Fibroblast of pulmonary artery (primary cell): ENCODE measurements around the gene TRIM8.
A peak's percentile ranks its signal among the peaks of the same experiment; 100 is the strongest.

ENCODE experiments used
- DNase-seq: peaks from one replicate; pipeline ENCODE4 v3.0.0-alpha.2; 2010; ENCODE audit warnings: low read depth
- H3K4me3 ChIP-seq: replicated peaks from 2 replicates; pipeline ENCODE4 v1.5.1; 2011; ENCODE audit warnings: low read depth, mild to moderate bottlenecking, control low read depth, low read length, moderate library complexity
- CTCF ChIP-seq: IDR thresholded peaks from 2 replicates; pipeline ENCODE4 v1.5.1; 2011; ENCODE audit warnings: mild to moderate bottlenecking, control low read depth, low read length, inconsistent platforms; ENCODE audit errors: missing control alignments

Gene TRIM8

GRCh38 chr10:102642736-102643335, 1.4 kb upstream of the TRIM8 start:
- TF ChIP-seq CTCF = no peak
- peak overlapping the region; percentile 100 for H3K4me3 ChIP-seq
- DNase-seq = peak; percentile 81

GRCh38 chr10:102643336-102644065, 778 bp upstream of the TRIM8 start:
- no peak for TF ChIP-seq CTCF
- DNase-seq = peak; percentile 86
- H3K4me3 ChIP-seq = peak overlapping the region; percentile 100

GRCh38 chr10:102644646-102645387, 538 bp downstream of the TRIM8 start:
- peak; percentile 31 for TF ChIP-seq CTCF
- H3K4me3 ChIP-seq = peak overlapping the region; percentile 100
- DNase-seq = peak; percentile 69

DNA sequence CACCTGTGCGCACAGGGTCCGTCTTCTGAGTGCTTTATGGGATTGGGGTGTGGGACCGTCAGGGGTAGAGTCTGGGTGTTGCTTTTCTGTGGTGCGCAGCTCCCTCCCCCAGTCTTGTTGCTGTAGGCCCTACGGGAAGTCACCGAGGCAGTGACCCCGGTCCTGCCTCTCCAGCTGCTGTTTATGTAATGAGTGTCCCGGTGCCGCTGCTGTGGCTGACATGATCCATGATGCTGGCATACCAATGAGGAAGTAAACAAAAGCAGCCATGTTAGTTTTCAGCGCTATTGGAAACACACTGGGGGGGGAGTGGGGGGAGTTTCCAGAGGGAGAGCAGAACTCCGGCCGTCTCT, 1.1 kb downstream of the TRIM8 start:
- H3K4me3 ChIP-seq = peak overlapping the region; percentile 100
- no peak for TF ChIP-seq CTCF
- peak; percentile 57 for DNase-seq

DNA sequence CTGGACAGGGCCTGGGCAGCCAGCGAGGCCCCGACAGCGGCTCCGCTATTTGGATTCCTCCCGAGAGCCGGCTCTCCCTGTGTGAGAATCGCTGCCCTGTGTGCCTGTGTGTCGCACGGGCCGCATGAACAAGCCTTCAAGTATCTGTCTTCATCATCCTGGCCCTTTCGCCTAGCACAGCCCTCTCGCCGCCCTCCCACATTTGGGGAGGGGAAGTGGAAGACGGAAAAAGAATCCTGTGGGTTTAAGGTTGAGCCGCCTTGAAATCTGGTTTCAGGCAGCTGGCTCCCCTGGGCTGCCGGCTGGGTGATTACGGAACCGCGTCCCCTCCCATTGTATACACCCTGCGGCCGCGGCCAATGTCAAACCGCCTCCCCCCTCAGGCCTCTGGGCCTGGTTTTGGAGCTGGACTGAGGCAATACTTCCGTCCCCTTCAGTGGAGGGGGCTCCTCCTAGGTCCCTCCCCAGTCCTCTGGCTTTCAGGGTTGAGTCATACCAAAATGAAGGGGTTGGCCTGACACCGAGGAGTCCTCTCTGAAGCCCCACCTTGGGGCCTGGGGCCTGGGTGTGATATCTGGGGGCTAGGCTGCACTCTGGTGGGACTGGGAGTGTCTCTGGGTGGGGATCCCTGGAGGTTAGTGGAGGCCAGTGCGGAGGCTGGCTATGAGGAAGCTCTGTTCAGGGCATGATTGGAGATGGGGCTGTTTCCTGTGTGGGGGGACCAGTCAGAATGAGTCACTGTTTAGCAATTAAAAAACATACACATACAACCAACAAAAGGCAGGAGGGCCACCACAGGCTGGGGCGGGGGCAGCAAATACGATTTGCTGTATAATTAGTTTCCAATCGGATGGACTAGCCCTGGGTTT, 1.7 kb downstream of the TRIM8 start:
- H3K4me3 ChIP-seq = peak overlapping the region; percentile 100
- no peak for TF ChIP-seq CTCF
- DNase-seq = peak; percentile 95

DNA sequence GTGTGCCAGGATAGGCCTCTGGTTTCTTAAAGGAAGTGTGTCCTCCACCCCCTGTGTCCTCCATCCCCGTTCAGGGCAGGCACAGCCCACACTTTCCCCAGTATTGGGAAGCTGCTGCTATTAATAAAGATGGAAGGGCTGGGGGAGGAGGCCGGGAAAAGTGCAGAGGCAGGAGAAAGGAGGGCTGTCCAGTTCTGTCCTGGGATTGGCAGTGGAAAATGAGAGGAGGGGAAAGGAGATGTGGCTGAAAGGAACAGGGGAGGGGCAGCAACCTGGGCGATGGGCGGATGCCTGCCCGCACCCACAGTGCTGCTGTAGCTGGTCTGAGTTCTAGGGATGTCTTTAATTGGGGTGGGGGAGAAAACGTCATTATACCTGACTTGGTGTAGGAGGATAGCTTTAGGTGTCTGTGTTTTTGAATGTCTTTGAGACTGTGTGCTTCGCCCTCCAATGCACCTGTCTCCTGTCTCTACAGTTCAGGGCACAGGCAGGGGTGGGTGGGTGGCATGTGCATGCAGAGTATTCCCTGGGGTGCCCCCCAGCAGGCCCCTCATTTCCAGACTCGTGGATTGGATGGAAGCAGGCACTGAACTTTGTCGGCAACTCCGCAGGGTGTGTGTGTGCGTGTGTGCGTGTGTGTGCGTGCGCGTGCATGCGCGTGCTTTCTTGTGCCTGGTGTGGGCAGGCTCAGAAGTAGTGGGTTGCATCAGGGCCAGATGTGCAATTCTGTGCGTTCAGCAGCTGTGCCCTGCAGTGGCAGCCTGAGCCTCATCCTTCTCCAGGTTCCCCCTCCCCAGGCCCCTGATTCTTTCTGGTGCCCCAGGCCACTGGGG, 2.5 kb downstream of the TRIM8 start:
- TF ChIP-seq CTCF = no peak

More for the DNA sequence above, 2.5 kb downstream of the TRIM8 start:
- peak overlapping the region; percentile 100 for H3K4me3 ChIP-seq
- DNase-seq = peak; percentile 59
